Muscle layer of colon (tissue), 2 donors: Measurements from ENCODE around the gene TLCD4.

Experiments used
- H3K27ac ChIP-seq: one replicate; pipeline ENCODE4 v1.7.0; 2013; ENCODE audit warnings: low read depth, mild to moderate bottlenecking, low read length, moderate library complexity
- H3K27me3 ChIP-seq, 2 donors: one replicate each; pipeline ENCODE4 v1.7.0; 2013; ENCODE audit warnings: low read length in 2 of 2, mild to moderate bottlenecking in 2 of 2; ENCODE audit not compliant: insufficient read depth in 2 of 2, control insufficient read depth in 1 of 2
- H3K36me3 ChIP-seq: one replicate; pipeline ENCODE4 v1.7.0; 2013; ENCODE audit warnings: mild to moderate bottlenecking, low read length; ENCODE audit not compliant: insufficient read depth
- H3K4me1 ChIP-seq: one replicate; pipeline ENCODE4 v1.7.0; 2013; ENCODE audit warnings: mild to moderate bottlenecking, low read length; ENCODE audit not compliant: insufficient read depth
- H3K4me3 ChIP-seq, 2 donors: one replicate each; pipeline ENCODE4 v1.7.0; 2013; ENCODE audit warnings: low read length in 2 of 2, low read depth in 1 of 2, mild to moderate bottlenecking in 1 of 2, moderate library complexity in 1 of 2
- H3K9ac ChIP-seq: one replicate; pipeline ENCODE4 v1.7.0; 2013; ENCODE audit warnings: low read length
- H3K9me3 ChIP-seq: one replicate; pipeline ENCODE4 v1.7.0; 2013; ENCODE audit warnings: mild to moderate bottlenecking, low read length
- donor health status: abdominal sarcoma.
- donor health status: Adenocarcinoma of cecum.

TLCD4 gene

GRCh38 chr1:95117207-95118066, at the start of gene TLCD4:
Gene TLCD4 (plus strand): TSS chr1:95117355. CDS start chr1:95143902, 26,547 bp downstream.
- peak within 1 kb of the TSS; percentile 64 for H3K9ac ChIP-seq
- no peaks in the 10 kb centered on the region for H3K27me3 ChIP-seq
- peak within 1 kb of the TSS; percentile 32 for H3K27ac ChIP-seq
- no peaks in the 10 kb centered on the region for H3K36me3 ChIP-seq
- peak within 1 kb of the TSS; percentile 82 to 89 for H3K4me3 ChIP-seq
- no peaks in the 10 kb centered on the region for H3K9me3 ChIP-seq
- H3K4me1 ChIP-seq: peaks cover 12% of the 10 kb centered on the region

- no peaks in the 10 kb centered on the region for H3K9me3 ChIP-seq
- H3K36me3 ChIP-seq: peaks cover 7% of the 10 kb centered on the region
- H3K4me1 ChIP-seq: no peaks in the 10 kb centered on the region
- no peak overlapping the region for H3K27ac ChIP-seq
- H3K9ac ChIP-seq: no peak overlapping the region
- no peak overlapping the region for H3K4me3 ChIP-seq
- no peaks in the 10 kb centered on the region for H3K27me3 ChIP-seq
Observed at GRCh38 chr1:95067568-95067967, 49.6 kb upstream of the TLCD4 start.

- H3K36me3 ChIP-seq: peaks cover 7% of the 10 kb centered on the region
- no peak overlapping the region for H3K9ac ChIP-seq
- H3K4me3 ChIP-seq: no peak overlapping the region
- H3K9me3 ChIP-seq: no peaks in the 10 kb centered on the region
- H3K27ac ChIP-seq: no peak overlapping the region
- no peaks in the 10 kb centered on the region for H3K27me3 ChIP-seq
- no peaks in the 10 kb centered on the region for H3K4me1 ChIP-seq
Observed at GRCh38 chr1:95068956-95069709, 48.0 kb upstream of the TLCD4 start.

GRCh38 chr1:95069710-95070093, 47.5 kb upstream of the TLCD4 start:
- H3K9me3 ChIP-seq: no peaks in the 10 kb centered on the region
- H3K27me3 ChIP-seq: no peaks in the 10 kb centered on the region
- H3K36me3 ChIP-seq: peaks cover under 1% of the 10 kb centered on the region
- H3K4me1 ChIP-seq: no peaks in the 10 kb centered on the region
- no peak overlapping the region for H3K4me3 ChIP-seq
- no peak overlapping the region for H3K27ac ChIP-seq
- H3K9ac ChIP-seq: no peak overlapping the region

- peak overlapping the region; percentile 50 for H3K9ac ChIP-seq
- H3K4me3 ChIP-seq: peak overlapping the region in 1 of 2 donors; percentile 80
- H3K27ac ChIP-seq: no peak overlapping the region
- no peaks in the 10 kb centered on the region for H3K27me3 ChIP-seq
- no peaks in the 10 kb centered on the region for H3K4me1 ChIP-seq
- no peaks in the 10 kb centered on the region for H3K36me3 ChIP-seq
- H3K9me3 ChIP-seq: no peaks in the 10 kb centered on the region
Observed at GRCh38 chr1:95071539-95071938, 45.6 kb upstream of the TLCD4 start.

- no peaks in the 10 kb centered on the region for H3K9me3 ChIP-seq
- peak overlapping the region; percentile 67 to 80 for H3K4me3 ChIP-seq
- H3K36me3 ChIP-seq: no peaks in the 10 kb centered on the region
- no peaks in the 10 kb centered on the region for H3K27me3 ChIP-seq
- H3K9ac ChIP-seq: peak overlapping the region; percentile 50
- peak overlapping the region; percentile 84 for H3K27ac ChIP-seq
- H3K4me1 ChIP-seq: no peaks in the 10 kb centered on the region
Observed at GRCh38 chr1:95072117-95072516, 45.0 kb upstream of the TLCD4 start.

- peak within 1 kb of the TSS; percentile 84 for H3K27ac ChIP-seq
- H3K4me1 ChIP-seq: no peaks in the 10 kb centered on the region
- peak within 1 kb of the TSS; percentile 50 for H3K9ac ChIP-seq
- H3K36me3 ChIP-seq: no peaks in the 10 kb centered on the region
- H3K4me3 ChIP-seq: peak within 1 kb of the TSS; percentile 67 to 80
- no peaks in the 10 kb centered on the region for H3K9me3 ChIP-seq
- no peaks in the 10 kb centered on the region for H3K27me3 ChIP-seq
Observed at GRCh38 chr1:95072532-95073419, 44.4 kb upstream of the TLCD4 start, which contains the start of gene ALG14. Gene ALG14 (minus strand): TSS chr1:95072951. CDS start chr1:95072898, 53 bp downstream.

GRCh38 chr1:95073446-95073845, 43.7 kb upstream of the TLCD4 start:
- H3K27me3 ChIP-seq: no peaks in the 10 kb centered on the region
- H3K27ac ChIP-seq: peak overlapping the region; percentile 84
- H3K9ac ChIP-seq: peak overlapping the region; percentile 50
- H3K4me3 ChIP-seq: peak overlapping the region; percentile 67 to 80
- no peaks in the 10 kb centered on the region for H3K9me3 ChIP-seq
- H3K36me3 ChIP-seq: no peaks in the 10 kb centered on the region
- no peaks in the 10 kb centered on the region for H3K4me1 ChIP-seq

GRCh38 chr1:95076034-95076433, 41.1 kb upstream of the TLCD4 start:
- Histone ChIP-seq H3K4me1 (no peaks in the 10 kb centered on the region), H3K36me3 (no peaks in the 10 kb centered on the region), H3K9me3 (no peaks in the 10 kb centered on the region), H3K27me3 (no peaks in the 10 kb centered on the region), H3K9ac (no peak overlapping the region), H3K27ac (no peak overlapping the region), H3K4me3 (no peak overlapping the region)

- Histone ChIP-seq H3K9ac (no peak overlapping the region), H3K9me3 (no peaks in the 10 kb centered on the region), H3K27me3 (no peaks in the 10 kb centered on the region), H3K27ac (no peak overlapping the region), H3K36me3 (no peaks in the 10 kb centered on the region), H3K4me3 (no peak overlapping the region), H3K4me1 (no peaks in the 10 kb centered on the region)
Observed at GRCh38 chr1:95080446-95080845, 36.7 kb upstream of the TLCD4 start.

- no peaks in the 10 kb centered on the region for H3K9me3 ChIP-seq
- H3K27ac ChIP-seq: no peak overlapping the region
- no peaks in the 10 kb centered on the region for H3K36me3 ChIP-seq
- no peak overlapping the region for H3K9ac ChIP-seq
- H3K27me3 ChIP-seq: no peaks in the 10 kb centered on the region
- no peak overlapping the region for H3K4me3 ChIP-seq
- no peaks in the 10 kb centered on the region for H3K4me1 ChIP-seq
Observed at GRCh38 chr1:95080879-95081278, 36.3 kb upstream of the TLCD4 start.
